AG09309 (cell line): ENCODE measurements around the gene HDAC1.
A peak's percentile ranks its signal among the peaks of the same experiment; 100 is the strongest.

Experiments
- DNase-seq: peaks from one replicate; pipeline ENCODE4 v3.0.0-alpha.2; 2010; ENCODE audit warnings: low read depth
- H3K4me3 ChIP-seq: 2 replicates; pipeline ENCODE4 v1.5.1; 2011; ENCODE audit warnings: mild to moderate bottlenecking, low read depth, low read length, moderate library complexity; ENCODE audit not compliant: control insufficient read depth
- TF ChIP-seq, protein P1 (sequence below): IDR thresholded peaks from 2 replicates; pipeline ENCODE4 v1.5.1; 2011; ENCODE audit warnings: mild to moderate bottlenecking, low read depth, low read length, inconsistent platforms; ENCODE audit not compliant: insufficient read depth, control insufficient read depth; ENCODE audit errors: missing control alignments

HDAC1 gene

DNA sequence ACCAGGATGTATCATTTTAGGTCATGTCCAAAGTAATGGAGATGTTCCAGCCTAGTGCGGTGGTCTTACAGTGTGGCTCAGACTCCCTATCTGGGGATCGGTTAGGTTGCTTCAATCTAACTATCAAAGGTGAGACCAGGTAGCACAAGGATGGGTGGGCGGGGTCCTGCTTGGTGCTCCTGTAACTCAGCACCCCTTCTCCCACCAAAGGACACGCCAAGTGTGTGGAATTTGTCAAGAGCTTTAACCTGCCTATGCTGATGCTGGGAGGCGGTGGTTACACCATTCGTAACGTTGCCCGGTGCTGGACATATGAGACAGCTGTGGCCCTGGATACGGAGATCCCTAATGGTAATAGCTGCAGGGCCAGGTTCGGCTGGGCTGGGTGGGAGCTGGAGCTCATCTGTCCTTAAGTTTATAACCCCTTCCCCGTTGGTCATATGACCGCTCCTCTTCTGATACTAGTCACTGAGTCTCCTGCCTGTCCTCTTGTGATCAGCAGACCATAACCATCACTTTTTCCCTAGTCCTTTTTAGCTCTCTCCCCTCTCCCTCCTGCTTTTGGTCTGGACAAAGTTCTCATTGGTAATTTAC, 38.8 kb downstream of the HDAC1 start:
- no peak overlapping the region for H3K4me3 ChIP-seq
- TF ChIP-seq, protein P1, sequence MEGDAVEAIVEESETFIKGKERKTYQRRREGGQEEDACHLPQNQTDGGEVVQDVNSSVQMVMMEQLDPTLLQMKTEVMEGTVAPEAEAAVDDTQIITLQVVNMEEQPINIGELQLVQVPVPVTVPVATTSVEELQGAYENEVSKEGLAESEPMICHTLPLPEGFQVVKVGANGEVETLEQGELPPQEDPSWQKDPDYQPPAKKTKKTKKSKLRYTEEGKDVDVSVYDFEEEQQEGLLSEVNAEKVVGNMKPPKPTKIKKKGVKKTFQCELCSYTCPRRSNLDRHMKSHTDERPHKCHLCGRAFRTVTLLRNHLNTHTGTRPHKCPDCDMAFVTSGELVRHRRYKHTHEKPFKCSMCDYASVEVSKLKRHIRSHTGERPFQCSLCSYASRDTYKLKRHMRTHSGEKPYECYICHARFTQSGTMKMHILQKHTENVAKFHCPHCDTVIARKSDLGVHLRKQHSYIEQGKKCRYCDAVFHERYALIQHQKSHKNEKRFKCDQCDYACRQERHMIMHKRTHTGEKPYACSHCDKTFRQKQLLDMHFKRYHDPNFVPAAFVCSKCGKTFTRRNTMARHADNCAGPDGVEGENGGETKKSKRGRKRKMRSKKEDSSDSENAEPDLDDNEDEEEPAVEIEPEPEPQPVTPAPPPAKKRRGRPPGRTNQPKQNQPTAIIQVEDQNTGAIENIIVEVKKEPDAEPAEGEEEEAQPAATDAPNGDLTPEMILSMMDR: no peak
- DNase-seq: no peak

DNA sequence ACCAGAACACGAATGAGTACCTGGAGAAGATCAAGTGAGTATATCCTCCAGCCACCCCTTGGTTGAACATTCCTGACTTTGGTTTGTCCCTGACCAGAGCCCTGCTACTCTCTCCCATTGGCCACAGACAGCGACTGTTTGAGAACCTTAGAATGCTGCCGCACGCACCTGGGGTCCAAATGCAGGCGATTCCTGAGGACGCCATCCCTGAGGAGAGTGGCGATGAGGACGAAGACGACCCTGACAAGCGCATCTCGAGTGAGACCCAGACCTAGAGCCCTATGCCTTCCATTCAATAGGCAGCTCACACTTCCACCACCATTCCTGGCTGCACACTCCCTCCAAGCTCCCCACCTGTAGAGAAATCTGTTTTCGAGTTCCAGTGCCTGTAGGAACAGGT, 39.7 kb downstream of the HDAC1 start:
- TF ChIP-seq, protein P1: no peak
- H3K4me3 ChIP-seq: no peak overlapping the region
- DNase-seq: no peak

DNA sequence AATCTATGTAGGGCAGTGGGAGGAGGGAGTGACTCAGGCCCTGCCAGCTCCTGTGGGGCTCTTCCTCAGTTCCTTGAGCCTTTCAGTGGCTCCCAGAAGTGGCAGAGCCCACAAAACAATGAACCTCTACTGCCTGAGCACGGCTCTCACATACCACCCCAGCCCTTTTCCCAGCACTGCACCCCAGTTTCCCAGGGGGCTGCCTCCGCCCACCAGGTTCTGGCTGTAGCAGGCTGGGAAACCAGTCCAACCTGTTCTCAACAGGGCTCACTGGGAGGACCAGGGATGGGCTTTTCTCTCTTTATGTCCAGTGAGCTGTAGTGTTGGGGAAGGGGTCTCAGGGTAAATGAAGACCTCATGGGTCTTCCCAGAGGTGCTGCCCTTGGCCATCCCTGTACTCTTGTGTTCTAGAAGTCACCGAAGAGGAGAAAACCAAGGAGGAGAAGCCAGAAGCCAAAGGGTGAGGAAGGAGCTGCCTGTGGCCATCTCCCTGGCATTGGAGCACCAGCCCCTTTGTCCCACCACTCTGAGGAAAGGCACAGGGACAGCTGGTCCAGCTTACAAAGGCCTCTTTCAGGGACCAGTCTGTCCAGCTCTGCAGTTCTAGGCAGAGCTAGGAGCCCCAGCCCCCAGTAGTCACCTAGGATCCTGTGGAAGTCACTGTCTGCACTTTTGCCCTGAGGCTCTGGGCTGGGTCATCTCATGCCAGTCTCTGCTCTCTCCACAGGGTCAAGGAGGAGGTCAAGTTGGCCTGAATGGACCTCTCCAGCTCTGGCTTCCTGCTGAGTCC, 40.6 kb downstream of the HDAC1 start:
- H3K4me3 ChIP-seq: no peak overlapping the region
- TF ChIP-seq, protein P1: no peak
- DNase-seq: no peak

DNA sequence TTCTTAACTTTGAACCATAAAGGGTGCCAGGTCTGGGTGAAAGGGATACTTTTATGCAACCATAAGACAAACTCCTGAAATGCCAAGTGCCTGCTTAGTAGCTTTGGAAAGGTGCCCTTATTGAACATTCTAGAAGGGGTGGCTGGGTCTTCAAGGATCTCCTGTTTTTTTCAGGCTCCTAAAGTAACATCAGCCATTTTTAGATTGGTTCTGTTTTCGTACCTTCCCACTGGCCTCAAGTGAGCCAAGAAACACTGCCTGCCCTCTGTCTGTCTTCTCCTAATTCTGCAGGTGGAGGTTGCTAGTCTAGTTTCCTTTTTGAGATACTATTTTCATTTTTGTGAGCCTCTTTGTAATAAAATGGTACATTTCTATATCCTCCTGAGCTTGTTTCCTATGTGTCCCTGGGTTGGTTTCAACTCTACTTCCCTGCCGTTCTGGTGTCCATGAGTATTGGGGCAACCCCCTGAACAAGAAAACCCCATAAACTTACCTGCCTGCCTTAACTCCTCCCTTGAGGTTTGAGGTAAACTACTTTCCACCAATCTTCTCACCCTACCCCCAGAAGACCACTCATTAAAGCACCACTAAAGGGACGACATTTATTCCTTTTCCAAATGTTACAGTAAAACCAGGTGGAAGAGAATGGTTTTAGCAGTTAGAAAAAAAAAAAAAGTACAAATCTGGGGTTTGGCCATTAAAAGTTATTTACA, 41.5 kb downstream of the HDAC1 start:
- no peak for DNase-seq
- no peak overlapping the region for H3K4me3 ChIP-seq
- TF ChIP-seq, protein P1: no peak

DNA sequence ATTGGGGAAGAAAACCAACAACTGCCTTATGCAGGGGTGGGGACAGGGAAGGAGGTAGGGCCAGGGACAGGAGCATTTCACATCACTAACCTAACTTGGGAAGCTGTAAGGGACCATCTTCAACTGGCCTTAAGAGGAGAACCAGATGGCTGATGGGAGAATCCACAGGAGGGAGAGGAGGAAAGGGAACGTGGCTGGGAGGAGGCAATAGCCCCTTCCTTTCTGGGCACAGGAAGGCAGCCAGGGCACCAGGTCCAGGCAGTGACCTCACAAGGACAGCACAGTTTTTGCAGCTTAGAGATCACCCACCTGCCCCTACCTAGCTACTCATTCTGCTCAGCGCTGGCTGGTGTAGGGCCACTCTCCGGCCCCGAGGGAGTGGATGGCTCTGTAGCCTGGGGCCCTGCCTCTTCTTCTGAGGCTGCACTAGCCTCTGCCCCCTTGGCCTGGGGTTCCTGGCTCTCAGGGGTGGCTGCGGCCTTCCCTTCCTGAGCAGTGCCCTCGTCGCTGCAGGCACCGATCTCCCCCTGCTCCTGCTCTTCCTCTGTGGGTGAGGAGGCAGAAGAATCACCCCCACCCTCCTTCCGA, 42.5 kb downstream of the HDAC1 start:
- TF ChIP-seq, protein P1: no peak
- no peak for DNase-seq
- peak overlapping the region; percentile 59 for H3K4me3 ChIP-seq

DNA sequence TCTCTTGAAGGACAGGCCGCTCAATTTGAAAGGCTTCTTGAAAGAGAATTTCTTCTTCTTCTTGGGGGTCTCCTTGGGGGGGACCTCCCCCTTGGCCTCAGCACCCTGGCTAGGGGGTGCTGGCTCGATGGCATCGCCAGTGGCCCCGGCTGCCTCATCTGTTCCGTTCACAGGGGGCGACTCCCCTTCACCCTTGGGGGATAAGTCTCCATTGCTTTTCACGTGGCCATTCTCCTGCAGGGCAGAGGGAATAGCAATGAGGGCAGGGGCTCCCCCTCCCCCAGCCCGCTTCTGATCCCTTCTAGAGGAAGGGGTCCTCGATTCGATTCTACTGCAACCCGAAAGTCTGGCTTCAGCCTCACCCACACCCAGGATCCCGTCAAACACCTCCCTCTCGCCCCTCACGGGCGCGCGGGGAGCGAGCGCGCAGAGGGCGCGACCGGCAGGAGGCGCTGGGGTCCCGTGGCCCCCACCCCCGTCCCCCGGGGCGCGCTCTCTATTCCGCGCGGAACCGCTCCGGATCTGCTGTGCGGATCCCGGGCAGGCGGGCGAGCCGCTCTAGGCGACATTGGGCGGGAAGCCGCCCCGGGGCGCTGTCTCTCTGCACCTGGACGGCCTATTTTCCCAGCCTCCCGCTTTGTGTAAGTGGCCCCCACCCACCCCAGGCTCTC, 43.1 kb downstream of the HDAC1 start:
- no peak for DNase-seq
- H3K4me3 ChIP-seq: peak overlapping the region; percentile 59
- TF ChIP-seq, protein P1: peak; percentile 54
